HCT116 (cell line): ENCODE measurements around the gene CC2D1A.

Experiments
- EZH2 ChIP-seq: fragments of 200-600 bp; sonication (generic); IDR thresholded peaks from 2 replicates; pipeline ENCODE4 v1.6.1; 2017; ENCODE audit warnings: antibody characterized with exemption, mixed run types
- JUND ChIP-seq: IDR thresholded peaks from 2 replicates; pipeline ENCODE4 v1.6.1; 2012
- POLR2A ChIP-seq: IDR thresholded peaks from 2 replicates; pipeline ENCODE4 v1.7.0; 2011; ENCODE audit warnings: borderline replicate concordance; ENCODE audit not compliant: insufficient read depth, insufficient read length; ENCODE audit errors: extremely low read depth
- POLR2AphosphoS5 ChIP-seq: IDR thresholded peaks from 2 replicates; pipeline ENCODE4 v1.6.1; 2011; ENCODE audit warnings: mild to moderate bottlenecking, low read depth, low read length, moderate library complexity
- RAD21 ChIP-seq: IDR thresholded peaks from 2 replicates; pipeline ENCODE4 v1.6.1; 2012; ENCODE audit warnings: low read depth, mild to moderate bottlenecking
- SIN3A ChIP-seq: IDR thresholded peaks from 2 replicates; pipeline ENCODE4 v1.6.1; 2012; ENCODE audit warnings: low read depth
- SP1 ChIP-seq: IDR thresholded peaks from 2 replicates; pipeline ENCODE4 v1.6.1; 2012; ENCODE audit warnings: low read depth
- SRF ChIP-seq: IDR thresholded peaks from 2 replicates; pipeline ENCODE4 v1.6.1; 2012; ENCODE audit warnings: low read depth
- TCF7L2 ChIP-seq: IDR thresholded peaks from 2 replicates; pipeline ENCODE4 v1.7.0; 2011; ENCODE audit warnings: borderline replicate concordance, inconsistent platforms; ENCODE audit not compliant: insufficient read depth, insufficient read length; ENCODE audit errors: extremely low read depth
- YY1 ChIP-seq: IDR thresholded peaks from 2 replicates; pipeline ENCODE4 v1.6.1; 2011; ENCODE audit warnings: low read length, low read depth, moderate library complexity, mild to moderate bottlenecking; ENCODE audit not compliant: insufficient replicate concordance; ENCODE audit errors: extremely low read depth
- ZFX ChIP-seq: fragments of 450-650 bp; IDR thresholded peaks from 2 replicates; pipeline ENCODE4 v1.6.1; 2017
- TF ChIP-seq, protein P1 (sequence below), 3 experiments: fragments of 200-600 bp in 1 of 3; sonication (generic) in 1 of 3; IDR thresholded peaks in 2 of 3; conservative IDR thresholded peaks in 1 of 3; 2 replicates each; pipeline ENCODE4 v1.5.1; 2012 to 2017; ENCODE audit warnings: low read depth in 2 of 3, low read length in 2 of 3, antibody characterized with exemption in 1 of 3, borderline replicate concordance in 1 of 3, control low read depth in 1 of 3, mild to moderate bottlenecking in 1 of 3, mixed read lengths in 1 of 3, mixed run types in 1 of 3, moderate library complexity in 1 of 3; ENCODE audit not compliant: insufficient read depth in 1 of 3

DNA sequence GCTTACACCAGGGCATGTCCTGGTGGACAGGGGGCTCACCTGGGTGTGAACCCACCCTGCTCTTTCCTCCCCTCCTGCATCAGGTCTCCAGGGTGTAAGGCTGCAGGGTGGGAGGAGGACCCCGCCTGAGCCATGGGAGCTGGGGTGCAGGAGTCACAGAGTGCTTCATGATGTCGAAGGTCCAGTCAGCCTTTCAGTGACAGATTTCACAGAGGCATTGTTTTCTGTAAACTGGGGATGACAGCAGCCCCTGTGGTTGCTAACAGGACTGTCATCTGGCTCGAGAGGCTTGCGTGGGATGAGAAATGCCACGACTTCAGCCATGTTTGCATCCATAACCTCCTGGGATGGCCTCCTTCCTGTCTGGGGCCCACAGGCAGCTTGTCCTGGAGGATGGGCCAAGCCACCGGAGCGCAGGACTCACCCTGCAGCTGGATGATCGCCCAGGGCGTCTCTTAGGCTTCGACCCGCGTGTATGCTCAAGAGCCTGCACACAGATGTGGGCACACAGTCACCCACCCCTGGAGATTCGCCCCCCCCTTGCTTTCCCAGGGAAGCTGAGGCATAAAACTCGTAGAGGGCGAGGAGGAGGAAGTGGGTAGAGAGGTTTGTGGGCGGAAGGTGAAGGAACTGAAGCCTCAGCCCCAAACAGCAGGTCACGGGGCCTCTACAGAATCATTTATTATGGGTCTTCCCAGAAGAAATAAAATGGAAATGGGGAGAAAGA is 24.1 kb upstream of the CC2D1A start:
- TF ChIP-seq, protein P1, sequence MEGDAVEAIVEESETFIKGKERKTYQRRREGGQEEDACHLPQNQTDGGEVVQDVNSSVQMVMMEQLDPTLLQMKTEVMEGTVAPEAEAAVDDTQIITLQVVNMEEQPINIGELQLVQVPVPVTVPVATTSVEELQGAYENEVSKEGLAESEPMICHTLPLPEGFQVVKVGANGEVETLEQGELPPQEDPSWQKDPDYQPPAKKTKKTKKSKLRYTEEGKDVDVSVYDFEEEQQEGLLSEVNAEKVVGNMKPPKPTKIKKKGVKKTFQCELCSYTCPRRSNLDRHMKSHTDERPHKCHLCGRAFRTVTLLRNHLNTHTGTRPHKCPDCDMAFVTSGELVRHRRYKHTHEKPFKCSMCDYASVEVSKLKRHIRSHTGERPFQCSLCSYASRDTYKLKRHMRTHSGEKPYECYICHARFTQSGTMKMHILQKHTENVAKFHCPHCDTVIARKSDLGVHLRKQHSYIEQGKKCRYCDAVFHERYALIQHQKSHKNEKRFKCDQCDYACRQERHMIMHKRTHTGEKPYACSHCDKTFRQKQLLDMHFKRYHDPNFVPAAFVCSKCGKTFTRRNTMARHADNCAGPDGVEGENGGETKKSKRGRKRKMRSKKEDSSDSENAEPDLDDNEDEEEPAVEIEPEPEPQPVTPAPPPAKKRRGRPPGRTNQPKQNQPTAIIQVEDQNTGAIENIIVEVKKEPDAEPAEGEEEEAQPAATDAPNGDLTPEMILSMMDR (IDR thresholded peaks at IDR 0.05 in 2 of 3, conservative IDR thresholded peaks at IDR 0.05 in 1 of 3; ENCODE audit: borderline replicate concordance in 1 of 3, insufficient read depth in 1 of 3, low read depth in 2 of 3, low read length in 2 of 3), result no peak
- TF ChIP-seq POLR2A (no peak), TCF7L2 (no peak), POLR2AphosphoS5 (no peak), YY1 (no peak), ZFX (no peak), JUND (no peak), EZH2 (no peak), SP1 (no peak), RAD21 (no peak), SIN3A (no peak), SRF (no peak)
